Bone marrow (tissue), 2 donors: ENCODE data around the gene KIF26B.

Experiments
- DNase-seq, 2 donors: peaks; one replicate each; lab custom pipeline; 2025; lab: John Stamatoyannopoulos, UW

KIF26B gene

GRCh38 chr1:245566134-245566533, 411.3 kb downstream of the KIF26B start:
- no peak for DNase-seq

GRCh38 chr1:245566952-245567351, 412.2 kb downstream of the KIF26B start:
- DNase-seq: no peak

- DNase-seq: no peak
Observed at GRCh38 chr1:245571815-245572294, 417.1 kb downstream of the KIF26B start.

GRCh38 chr1:245572709-245573108, 417.9 kb downstream of the KIF26B start:
- no peak for DNase-seq

GRCh38 chr1:245575710-245576109, 420.9 kb downstream of the KIF26B start:
- DNase-seq: no peak

- DNase-seq: no peak
Observed at GRCh38 chr1:245576323-245576722, 421.5 kb downstream of the KIF26B start.

GRCh38 chr1:245577191-245578157, 422.7 kb downstream of the KIF26B start:
- no peak for DNase-seq

GRCh38 chr1:245578308-245578707, 423.5 kb downstream of the KIF26B start:
- no peak for DNase-seq

GRCh38 chr1:245578771-245579170, 424.0 kb downstream of the KIF26B start:
- DNase-seq: no peak

- DNase-seq: no peak
Observed at GRCh38 chr1:245579881-245580280, 425.1 kb downstream of the KIF26B start.

GRCh38 chr1:245580651-245581050, 425.9 kb downstream of the KIF26B start:
- DNase-seq: no peak

- no peak for DNase-seq
Observed at GRCh38 chr1:245582026-245582425, 427.2 kb downstream of the KIF26B start.

GRCh38 chr1:245583081-245583480, 428.3 kb downstream of the KIF26B start:
- DNase-seq: no peak

- DNase-seq: no peak
Observed at GRCh38 chr1:245583575-245584330, 429.0 kb downstream of the KIF26B start.

- DNase-seq: no peak
Observed at GRCh38 chr1:245585252-245585959, 430.6 kb downstream of the KIF26B start.

GRCh38 chr1:245587435-245588115, 432.8 kb downstream of the KIF26B start:
- no peak for DNase-seq

GRCh38 chr1:245588116-245588639, 433.4 kb downstream of the KIF26B start:
- DNase-seq: no peak

- DNase-seq: no peak
Observed at GRCh38 chr1:245589316-245589715, 434.5 kb downstream of the KIF26B start.

- DNase-seq: no peak
Observed at GRCh38 chr1:245589906-245590305, 435.1 kb downstream of the KIF26B start.

- DNase-seq: no peak
Observed at GRCh38 chr1:245590726-245591125, 435.9 kb downstream of the KIF26B start.
